Activated T-cell treated with anti-CD3 and anti-CD28 coated beads, Interleukin-2, amount 50 U/mL, for 48 hours (primary cell): ENCODE measurements around the gene MEN1.
"Not testable (repeated sequence)": the region's sequence is repeated elsewhere in the genome, so short reads cannot be mapped to it uniquely, and the experiment has no call there.

Experiments used
- DNase-seq, 2 experiments: peaks; one replicate each; pipeline ENCODE4 v3.0.0-alpha.2; 2020

The MEN1 gene

DNA sequence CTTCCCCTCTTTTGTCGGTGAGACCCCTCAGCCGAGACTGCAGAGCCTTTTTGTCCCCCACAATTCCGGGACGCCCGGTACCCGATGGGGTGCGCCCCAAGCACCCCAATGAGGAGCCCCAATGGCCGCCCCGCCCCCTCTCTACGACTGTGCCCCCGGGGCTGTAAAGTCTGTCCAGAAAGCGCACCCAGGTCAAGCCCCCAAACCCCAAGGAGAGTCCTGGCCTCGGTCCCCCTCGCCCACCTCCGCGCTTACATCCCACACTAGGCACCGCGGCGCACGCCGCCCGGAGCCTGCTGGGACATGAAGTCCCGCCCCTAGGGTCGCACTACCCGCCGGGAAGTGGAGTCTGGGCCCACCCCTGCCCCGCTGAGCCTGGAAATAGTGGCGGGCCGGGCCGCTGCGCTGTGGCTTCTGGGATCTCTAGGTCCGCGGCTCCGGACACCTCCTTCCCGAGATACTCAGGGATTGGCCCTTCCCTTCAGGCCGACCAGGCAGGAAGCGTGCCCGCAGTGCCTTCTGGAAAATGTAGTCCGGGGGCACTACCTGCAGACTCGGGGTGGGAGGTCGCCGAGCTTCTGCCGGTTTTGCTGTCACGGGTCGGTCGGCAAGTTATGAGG is at the start of gene MEN1:
TSS of gene MEN1 (minus strand) at position 281 of the 620 bp plus-strand sequence. CDS start 442 bp downstream, outside the sequence.
- peak; percentile 90 to 91 for DNase-seq

DNA sequence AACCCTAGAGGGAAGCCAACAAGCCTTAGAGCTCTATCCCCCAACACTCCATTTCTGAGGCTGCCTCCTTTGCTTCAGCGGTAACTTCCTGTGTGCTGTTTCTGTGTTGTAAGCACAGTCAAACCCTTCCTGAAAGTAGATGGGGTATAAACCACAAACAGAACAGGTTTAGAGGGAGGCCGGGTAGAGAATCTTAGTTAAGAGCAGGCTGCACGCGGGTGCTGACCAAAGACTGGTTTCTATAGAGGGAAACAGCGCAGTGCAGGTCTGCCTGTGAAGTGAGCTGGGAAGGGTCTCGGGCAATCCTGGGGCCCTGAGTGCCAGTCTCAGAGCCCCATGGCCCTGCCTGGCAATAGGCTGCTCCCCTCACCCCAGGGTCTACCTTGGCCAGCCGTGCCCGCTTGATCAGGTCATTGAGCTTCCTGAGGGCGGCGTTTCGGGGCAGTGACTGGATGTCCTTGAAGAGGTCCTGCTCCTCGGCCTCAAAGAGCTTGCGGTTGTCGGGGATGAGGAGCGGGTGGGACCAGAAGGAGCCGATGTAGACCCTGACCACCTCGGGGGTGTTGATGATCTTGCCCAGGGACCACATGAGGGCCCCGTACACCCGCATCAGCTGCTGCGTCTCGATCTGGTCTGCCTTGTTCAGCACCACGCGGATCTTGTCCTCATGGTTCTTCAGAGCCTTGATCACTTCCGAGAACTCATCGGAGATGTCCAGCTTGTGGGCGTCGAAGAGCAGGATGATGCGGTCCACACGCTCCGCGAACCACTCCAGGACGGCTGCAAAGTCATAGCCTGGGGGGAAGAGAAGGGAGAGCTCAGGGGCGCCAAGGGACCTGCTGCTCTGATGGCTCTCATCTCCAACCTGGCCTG is 49.4 kb upstream of the MEN1 start:
- DNase-seq, result peak; percentile 77 to 83

- peak; percentile 77 to 79 for DNase-seq
Observed at GRCh38 chr11:64858467-64859263, 48.3 kb upstream of the MEN1 start.

DNA sequence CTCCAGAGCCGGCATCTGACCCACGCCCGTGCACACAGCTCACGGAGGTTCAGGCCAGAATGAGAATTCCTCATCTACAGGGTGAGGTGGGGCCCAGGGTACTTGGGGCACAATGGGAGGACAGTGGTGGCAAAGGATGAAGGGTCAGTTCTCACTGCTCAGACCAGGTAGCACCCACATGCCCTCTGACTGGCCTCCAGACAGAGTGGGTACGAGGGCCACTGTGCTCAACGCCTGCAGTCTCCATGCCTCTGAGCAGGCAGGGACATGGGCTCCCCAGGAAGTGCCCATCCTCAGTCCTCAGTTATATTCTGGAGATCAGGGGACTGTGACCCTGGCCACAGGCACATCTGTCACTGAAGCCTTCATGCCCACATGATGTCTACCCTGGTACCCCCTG is 47.1 kb upstream of the MEN1 start:
- DNase-seq, result no peak

GRCh38 chr11:64856382-64857227 is 46.3 kb upstream of the MEN1 start:
- DNase-seq, result peak; percentile 85 to 86

GRCh38 chr11:64855596-64856304 is 45.4 kb upstream of the MEN1 start:
- peak in 1 of 2 experiments; percentile 42 for DNase-seq

DNA sequence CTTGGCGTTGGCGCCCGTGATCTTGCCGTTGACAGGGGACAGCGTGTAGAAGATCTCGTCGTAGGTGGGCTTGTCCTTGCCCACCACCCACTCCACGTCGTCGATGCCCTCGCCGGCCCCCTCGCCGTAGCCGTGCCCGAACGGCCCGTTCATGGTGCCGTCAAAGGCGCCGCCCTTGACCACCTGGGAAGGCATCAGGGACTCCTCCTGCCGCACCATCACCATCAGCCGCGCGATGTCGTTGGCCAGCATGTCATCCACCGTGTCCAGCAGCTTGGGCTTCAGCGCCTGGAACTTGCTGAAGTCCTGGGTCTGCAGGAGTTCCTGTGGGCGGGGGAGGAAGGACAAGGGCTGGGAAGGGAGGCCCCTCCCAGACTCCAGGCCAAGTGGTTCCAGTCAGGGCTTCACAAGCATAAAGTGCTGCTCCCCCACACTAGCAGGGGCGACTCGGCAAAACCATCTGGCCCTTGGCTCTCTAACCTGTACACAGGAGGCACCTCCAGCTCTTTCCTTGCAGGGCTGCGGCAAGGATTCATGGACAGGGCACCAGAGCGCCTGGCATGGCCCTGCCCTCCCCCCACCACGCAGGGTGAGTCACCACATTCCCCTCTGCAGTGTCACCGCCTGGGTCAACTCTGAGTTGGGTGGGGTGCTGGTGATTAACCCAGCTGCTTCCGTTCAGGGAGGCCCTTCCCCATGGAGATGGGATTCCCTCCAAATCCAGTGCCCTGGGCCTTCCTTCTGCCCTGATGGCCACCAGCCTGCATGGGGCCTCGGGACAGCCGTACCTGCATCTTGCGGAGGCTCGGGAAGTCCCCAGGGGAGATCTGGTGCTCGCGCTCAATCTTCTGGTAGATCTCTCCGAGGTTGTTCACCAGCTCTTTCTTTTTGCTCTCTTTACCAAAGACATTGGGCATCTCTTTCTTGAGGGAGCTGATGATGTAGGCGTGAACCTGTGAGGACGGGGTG is 44.5 kb upstream of the MEN1 start:
- peak; percentile 70 to 74 for DNase-seq

- no peak for DNase-seq
Observed at GRCh38 chr11:64854157-64854533, 43.8 kb upstream of the MEN1 start.

- DNase-seq, result peak in 1 of 2 experiments; percentile 39
Observed at GRCh38 chr11:64853709-64854108, 43.4 kb upstream of the MEN1 start.

- no peak for DNase-seq
Observed at GRCh38 chr11:64852804-64853509, 42.6 kb upstream of the MEN1 start.

DNA sequence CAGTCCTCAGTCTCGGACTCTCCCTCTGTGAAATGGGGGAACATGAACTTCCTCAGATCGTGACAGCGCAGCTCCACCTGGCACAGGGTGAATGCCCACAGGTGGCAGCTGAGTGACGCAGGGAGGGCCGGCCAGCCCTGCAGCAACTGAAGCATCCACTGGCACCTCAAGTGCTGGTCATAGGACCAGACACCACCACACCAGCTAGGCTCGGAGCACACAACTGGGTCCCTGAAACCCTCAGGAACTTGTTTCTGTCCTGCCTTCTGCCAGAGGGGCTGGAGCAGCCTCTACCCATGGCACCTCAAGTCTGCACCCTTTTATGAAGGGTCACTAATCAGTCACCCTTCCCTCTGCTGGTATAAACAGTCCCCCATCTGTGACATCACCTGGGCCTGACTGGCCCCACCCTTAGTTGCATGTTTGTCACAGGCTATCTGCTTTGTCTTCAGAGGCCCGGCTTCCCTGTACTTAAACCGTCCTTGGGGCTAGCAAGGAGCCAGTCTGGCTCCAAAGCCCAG is 41.5 kb upstream of the MEN1 start:
- DNase-seq, result peak in 1 of 2 experiments; percentile 49

DNA sequence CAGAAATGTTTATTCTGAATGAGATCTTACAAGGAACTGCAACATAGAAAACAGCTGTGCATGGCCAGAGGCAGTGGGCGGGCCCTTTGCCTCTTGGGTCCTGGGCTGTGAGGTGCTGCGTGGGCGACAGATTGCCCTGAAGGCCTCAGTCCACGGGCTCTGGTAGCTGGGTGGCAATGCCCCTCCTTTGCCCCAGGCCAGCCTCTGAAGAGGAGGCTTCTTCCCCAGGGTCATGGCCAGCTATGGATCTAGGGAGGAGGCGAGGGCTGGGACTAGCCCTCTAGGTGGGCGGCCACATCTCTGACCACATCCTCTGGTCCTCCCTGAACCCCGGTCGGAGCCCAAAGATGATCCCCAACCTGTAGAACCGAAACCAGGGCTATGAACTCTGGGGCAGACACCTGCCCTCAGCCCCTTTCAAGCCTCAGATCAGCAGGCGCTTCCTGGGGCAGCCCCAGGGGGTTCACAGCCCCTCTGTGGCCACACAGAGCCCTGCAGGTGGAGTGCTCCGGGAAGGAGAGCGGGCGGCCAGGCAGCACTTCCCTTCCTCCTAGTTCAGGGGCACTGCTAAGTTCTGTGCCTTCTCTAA is 40.7 kb upstream of the MEN1 start:
- DNase-seq, result peak; percentile 70 to 74

GRCh38 chr11:64849598-64850356 is 39.4 kb upstream of the MEN1 start:
- no peak for DNase-seq

DNA sequence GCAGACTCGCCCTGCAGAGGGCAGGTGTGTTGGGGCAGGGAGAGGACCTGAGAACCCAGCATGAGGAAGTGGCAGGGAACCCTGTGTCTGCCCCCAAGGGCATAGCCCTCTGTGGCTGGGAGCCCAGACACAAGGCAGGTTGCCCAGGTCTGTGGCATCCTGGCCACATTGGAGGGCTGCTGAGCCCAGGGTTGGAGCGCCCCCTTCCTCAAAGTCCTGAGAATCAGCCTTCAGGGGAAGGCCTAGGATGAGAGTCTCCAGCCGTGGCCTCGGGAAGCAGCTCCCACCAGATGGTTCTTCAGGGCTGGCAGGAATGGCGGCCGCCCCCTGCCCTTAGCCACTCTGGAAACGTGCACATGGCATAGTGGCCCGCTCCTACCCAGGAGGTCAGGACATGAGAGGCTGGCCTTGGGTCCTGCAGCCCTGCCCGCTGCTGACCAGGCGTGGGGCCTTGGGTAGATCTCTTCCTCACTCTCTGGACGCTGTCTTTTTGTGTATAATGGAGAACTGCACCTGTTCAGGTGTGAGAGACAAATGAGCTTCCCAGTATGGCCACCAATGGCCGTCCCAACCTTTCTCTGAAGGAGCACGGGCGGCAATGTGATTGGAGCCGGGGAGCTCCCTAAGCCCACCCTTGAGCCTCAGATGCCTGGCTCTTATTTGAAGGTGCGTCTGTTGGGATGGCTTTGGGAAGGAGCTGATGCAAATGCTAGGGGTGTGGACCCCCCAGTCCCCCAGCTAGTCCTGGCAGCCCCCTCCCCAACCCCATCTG is 38.7 kb upstream of the MEN1 start:
- peak in 1 of 2 experiments; percentile 41 for DNase-seq

- DNase-seq, result no peak
Observed at GRCh38 chr11:64848214-64848825, 38.0 kb upstream of the MEN1 start.

- peak; percentile 95 to 98 for DNase-seq
Observed at GRCh38 chr11:64846998-64847666, 36.8 kb upstream of the MEN1 start.

DNA sequence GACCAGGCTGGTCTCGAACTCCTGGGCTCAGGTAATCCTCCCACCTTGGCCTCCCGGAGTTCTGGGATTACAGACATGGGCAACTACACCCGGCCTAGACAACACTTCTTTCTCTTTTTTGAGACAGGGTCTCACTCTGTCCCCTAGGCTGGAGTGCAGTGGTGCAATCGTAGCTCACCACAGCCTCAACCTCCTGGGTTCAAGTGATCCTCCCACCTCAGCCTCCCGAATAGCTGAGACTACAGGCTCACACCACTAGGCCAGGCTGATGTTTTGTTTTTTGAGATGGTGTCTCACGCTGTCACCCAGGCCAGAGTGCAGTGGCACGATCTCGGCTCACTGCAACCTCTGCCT is 35.4 kb upstream of the MEN1 start:
- DNase-seq, result not testable (repeated sequence)
